ENCODE data around the gene LUZP1.

GRCh38 chr1:23217421-23218115 is 48.9 kb upstream of the LUZP1 start, which contains the start of gene HTR1D:
- no peak for TF ChIP-seq POLR2A (IDR thresholded peaks at IDR 0.05; ENCODE audit: low read length)
- TF ChIP-seq GATA1 (IDR thresholded peaks at IDR 0.05; ENCODE audit: low read depth, low read length) = no peak

All from erythroblast (primary cell).